GM18870 (cell line): ENCODE results near the gene PCDH11X.
"Not testable (repeated sequence)": the region's sequence is repeated elsewhere in the genome, so short reads cannot be mapped to it uniquely, and the experiment has no call there.

ENCODE experiments used
- ATAC-seq: cut with Tn5 transposase; IDR thresholded peaks from one replicate; pipeline ENCODE4 v1.9.1; 2021; ENCODE audit warnings: moderate library complexity; ENCODE audit not compliant: unreplicated experiment

Gene PCDH11X, protein sequence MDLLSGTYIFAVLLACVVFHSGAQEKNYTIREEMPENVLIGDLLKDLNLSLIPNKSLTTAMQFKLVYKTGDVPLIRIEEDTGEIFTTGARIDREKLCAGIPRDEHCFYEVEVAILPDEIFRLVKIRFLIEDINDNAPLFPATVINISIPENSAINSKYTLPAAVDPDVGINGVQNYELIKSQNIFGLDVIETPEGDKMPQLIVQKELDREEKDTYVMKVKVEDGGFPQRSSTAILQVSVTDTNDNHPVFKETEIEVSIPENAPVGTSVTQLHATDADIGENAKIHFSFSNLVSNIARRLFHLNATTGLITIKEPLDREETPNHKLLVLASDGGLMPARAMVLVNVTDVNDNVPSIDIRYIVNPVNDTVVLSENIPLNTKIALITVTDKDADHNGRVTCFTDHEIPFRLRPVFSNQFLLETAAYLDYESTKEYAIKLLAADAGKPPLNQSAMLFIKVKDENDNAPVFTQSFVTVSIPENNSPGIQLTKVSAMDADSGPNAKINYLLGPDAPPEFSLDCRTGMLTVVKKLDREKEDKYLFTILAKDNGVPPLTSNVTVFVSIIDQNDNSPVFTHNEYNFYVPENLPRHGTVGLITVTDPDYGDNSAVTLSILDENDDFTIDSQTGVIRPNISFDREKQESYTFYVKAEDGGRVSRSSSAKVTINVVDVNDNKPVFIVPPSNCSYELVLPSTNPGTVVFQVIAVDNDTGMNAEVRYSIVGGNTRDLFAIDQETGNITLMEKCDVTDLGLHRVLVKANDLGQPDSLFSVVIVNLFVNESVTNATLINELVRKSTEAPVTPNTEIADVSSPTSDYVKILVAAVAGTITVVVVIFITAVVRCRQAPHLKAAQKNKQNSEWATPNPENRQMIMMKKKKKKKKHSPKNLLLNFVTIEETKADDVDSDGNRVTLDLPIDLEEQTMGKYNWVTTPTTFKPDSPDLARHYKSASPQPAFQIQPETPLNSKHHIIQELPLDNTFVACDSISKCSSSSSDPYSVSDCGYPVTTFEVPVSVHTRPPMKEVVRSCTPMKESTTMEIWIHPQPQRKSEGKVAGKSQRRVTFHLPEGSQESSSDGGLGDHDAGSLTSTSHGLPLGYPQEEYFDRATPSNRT (N-terminal part only)

GRCh38 chrX:91779135-91779534 lies at the start of gene PCDH11X:
PCDH11X (plus strand) TSS chrX:91779375; CDS start chrX:91835505, 56,130 bp downstream.
- ATAC-seq, result not testable (repeated sequence)

DNA sequence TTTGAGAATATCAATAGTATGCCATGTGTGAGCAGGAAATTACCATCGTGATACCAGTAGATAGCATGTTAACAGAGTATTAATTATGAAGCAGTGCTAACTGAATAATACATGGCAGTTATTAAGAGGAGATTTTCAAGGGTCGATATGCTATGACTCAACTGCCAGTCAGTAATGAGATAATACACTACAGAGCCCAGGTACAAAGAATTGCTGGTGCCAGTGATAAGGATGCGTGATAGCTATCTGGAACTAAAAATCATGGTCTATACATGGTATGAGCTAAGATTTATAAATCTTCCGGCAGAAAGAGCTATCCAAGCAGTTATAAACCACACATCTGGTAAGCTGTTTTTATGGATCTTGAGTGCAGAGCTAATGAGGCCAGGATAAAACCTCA lies 31.7 kb upstream of the PCDH11X start:
- ATAC-seq, result not testable (repeated sequence)

- ATAC-seq, result not testable (repeated sequence)
Measured at GRCh38 chrX:91753022-91753421, 26.2 kb upstream of the PCDH11X start.

DNA sequence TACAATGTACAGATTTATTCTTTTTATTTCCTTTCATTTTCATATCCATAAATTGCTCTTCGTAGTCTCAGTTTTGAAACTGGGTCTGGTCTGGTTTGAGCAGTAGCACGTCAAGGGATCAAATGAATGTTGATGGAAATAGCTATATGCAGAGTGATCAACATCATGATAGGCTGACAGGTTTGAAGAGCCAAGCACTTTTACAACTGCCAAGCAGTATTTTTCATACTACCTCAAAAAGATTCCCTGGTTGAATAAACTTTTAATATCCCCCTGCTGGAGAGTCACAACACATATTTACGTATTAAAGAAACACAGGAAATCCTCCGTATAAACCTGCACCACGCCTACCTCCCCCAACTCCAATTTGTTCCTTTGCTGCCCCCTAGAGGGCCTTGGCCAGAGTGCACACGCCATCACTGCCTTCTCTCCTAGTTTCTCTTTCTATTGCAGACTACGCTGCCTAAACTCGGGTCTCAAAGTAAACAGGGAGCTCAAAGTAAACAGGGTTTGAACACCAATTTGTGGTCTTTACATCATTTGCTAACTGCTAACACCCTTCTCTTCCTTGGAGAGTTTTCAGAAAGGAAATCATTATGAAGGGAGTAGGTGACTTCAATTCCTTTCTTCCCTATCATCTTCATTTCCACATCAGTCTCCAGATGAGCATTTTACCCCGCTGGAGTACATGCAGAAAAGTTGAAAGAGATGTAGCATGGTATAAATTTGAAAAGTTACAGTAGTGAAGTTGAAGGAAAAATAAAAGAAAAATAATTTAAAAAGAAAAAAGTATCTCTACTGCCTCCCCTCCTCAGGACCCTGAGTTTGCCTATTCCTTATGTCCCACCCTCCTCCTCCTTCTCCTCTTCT lies 8.3 kb upstream of the PCDH11X start:
- peak; percentile 99 for ATAC-seq

- not testable (repeated sequence) for ATAC-seq
Measured at GRCh38 chrX:91773943-91774342, 5.2 kb upstream of the PCDH11X start.

DNA sequence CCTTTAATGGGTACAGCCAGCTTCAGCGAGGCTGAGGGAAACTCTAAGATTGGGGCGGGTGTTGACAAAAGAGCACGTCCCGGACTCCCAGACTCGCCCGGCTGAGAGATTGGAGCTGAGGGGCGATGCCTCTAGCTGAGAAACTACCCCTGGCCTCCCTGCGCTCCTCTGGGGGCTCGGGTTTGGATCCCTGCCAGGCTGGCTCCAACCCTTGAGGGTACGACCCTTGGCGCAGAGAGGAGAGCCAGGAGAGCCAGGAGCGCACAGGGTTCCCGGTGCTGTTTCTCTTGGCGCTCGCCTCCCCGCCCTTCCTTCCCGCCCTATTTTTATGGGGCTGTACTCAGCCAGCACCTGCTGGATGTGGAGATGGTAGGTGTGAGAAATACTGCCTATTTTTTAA lies 833 bp downstream of the PCDH11X start:
- not testable (repeated sequence) for ATAC-seq

- ATAC-seq, result not testable (repeated sequence)
Measured at GRCh38 chrX:91780698-91781097, 1.5 kb downstream of the PCDH11X start.

- ATAC-seq, result not testable (repeated sequence)
Measured at GRCh38 chrX:91781553-91782298, 2.6 kb downstream of the PCDH11X start.

DNA sequence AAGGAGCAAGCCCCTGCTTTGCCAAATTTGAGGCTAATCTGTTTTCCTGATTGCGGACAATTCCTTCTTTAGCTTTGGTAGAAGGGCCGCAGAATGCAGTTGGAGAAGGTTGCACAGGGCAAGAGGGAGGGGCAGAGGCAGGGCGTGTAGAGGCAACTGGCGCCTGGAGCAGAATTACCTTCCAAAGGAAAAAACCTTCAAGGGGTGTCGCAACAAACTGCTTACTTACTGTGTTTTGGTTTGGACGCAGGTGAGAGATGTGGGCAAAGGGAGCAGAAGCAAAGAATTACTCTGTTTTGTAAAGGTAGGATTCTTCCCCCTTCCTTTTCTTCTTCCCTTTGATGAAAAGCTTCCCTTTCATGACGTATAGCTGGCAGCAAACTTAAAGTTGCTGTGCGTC lies 3.6 kb downstream of the PCDH11X start:
- ATAC-seq, result not testable (repeated sequence)

DNA sequence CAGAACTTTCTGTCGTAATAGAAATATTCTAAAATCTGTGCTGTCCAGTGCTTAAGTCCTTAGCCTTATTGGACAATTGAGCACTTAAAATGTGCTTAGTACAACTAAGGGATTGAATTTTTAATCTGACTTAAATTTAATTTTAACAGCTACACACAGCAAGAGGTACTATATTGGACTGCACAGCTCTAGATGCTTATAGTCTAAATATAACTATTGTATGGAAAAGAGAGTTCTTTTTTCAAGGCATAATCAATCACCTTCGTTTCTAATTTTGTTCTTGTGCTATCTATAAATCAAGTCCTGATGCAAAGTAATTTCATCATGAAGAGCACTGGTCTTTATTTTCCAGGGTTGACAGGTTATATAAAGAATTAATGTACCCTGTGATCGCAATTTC lies 38.4 kb downstream of the PCDH11X start:
- ATAC-seq, result not testable (repeated sequence)

- not testable (repeated sequence) for ATAC-seq
Measured at GRCh38 chrX:91825321-91825720, 46.1 kb downstream of the PCDH11X start.
